GM10266 (cell line): ENCODE measurements around the gene IFNG.

Source experiments
- DNase-seq: peaks from one replicate; pipeline ENCODE4 v3.0.0; 2012; ENCODE audit errors: extremely low spot score
- TF ChIP-seq, protein P1 (sequence below): IDR thresholded peaks from 2 replicates; pipeline ENCODE4 v1.5.1; 2012; ENCODE audit warnings: mild to moderate bottlenecking, low read depth; ENCODE audit not compliant: control insufficient read depth, insufficient read depth; ENCODE audit errors: missing control alignments

IFNG gene

DNA sequence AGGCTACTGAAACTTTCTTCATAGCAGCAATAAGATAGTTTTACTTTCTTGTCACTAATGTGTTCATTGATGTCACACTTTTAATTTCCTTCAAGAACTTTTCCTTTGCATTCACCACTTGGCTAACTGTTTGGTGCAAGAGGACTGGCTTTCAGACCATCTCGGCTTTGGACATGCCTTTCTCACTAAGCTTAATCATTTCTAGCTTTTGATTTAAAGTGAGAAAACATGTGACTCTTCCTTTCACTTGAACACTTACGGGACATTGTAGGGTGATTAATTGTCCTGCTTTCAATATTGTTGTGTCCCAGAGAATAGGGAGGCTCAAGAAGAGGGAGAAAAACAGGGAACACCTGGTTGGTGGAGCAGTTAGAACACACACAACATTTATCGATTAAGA lies 41.9 kb downstream of the IFNG start:
- TF ChIP-seq, protein P1, sequence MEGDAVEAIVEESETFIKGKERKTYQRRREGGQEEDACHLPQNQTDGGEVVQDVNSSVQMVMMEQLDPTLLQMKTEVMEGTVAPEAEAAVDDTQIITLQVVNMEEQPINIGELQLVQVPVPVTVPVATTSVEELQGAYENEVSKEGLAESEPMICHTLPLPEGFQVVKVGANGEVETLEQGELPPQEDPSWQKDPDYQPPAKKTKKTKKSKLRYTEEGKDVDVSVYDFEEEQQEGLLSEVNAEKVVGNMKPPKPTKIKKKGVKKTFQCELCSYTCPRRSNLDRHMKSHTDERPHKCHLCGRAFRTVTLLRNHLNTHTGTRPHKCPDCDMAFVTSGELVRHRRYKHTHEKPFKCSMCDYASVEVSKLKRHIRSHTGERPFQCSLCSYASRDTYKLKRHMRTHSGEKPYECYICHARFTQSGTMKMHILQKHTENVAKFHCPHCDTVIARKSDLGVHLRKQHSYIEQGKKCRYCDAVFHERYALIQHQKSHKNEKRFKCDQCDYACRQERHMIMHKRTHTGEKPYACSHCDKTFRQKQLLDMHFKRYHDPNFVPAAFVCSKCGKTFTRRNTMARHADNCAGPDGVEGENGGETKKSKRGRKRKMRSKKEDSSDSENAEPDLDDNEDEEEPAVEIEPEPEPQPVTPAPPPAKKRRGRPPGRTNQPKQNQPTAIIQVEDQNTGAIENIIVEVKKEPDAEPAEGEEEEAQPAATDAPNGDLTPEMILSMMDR, result no peak

DNA sequence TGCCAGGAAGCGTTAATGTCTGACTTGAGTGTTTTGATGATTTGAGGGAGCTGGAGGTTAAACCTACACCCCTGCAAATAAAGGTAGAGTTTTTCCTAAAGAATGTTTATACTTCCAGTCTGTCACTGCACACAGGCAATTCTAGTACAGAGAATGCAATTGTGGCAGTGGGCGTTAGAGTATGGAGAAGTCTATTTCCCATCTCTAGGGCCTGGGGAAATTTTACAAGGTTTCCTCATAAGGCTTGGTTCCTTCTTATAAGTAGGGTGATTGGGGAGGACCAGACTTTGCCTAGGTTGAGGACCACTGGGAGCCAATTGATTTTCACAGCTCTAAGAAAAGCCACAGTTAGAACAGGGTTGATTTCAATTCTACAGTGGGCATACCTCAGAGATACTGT lies 44.3 kb downstream of the IFNG start:
- DNase-seq, result no peak
- TF ChIP-seq, protein P1, result no peak

More for the DNA sequence above, 41.9 kb downstream of the IFNG start:
- DNase-seq, result no peak

DNA sequence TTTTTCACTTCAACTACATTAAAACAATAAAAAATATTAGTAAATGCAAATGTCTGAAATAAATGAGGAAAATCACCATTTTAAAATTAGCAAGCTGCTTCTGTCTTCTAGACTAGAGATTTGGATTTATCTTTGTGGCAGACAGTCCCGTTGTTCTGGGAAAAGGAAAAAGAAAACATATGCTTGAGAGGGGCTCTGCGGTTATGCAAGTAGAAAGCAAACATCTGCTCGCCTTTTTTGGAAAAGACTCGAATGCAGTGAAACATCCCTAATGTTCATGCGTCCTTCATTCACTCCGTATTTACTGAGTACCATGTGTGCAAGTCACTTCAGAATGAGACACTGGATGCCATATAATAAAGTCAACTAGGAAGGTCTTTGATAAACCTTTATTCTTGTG lies 44.9 kb downstream of the IFNG start:
- TF ChIP-seq, protein P1, result no peak
- no peak for DNase-seq

DNA sequence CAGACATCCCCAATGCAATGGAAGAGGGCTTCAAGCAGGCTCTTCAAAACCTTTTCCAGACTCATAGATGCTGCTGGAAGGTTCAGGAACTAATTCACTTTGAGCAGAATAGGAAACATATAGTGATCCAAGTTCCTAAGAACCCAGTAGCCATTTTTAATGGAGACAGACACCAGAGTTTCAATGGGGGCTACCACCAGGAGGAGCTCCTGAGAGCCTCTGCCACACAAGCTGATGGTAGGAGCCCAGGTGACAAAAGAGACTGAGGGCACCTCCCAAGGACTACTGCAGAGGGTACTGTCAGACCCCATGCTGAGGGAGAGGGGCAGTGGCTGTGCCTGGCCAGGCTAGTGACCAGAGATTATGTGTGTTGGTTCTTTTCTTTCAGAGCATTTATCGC lies 45.9 kb downstream of the IFNG start:
- DNase-seq, result peak; percentile 17
- TF ChIP-seq, protein P1, result peak; percentile 41

DNA sequence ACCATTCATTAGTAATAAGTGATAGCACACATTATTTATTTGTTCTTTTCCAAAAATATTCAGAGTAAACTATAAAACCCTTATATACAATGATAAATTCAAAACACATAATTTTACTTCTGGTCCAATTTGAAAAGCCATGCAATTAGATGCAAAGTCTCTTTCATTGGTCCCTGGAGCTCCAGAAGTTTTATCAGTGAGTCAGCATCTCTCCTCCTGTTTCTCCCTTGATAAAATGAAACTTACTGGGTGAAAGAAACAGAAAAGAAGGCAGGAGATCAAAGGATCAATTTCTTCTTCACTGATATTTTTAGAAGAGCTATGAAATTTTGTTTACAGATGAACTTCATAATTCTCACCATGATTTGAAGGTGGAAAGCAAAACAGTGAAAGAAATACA lies 47.5 kb downstream of the IFNG start:
- no peak for DNase-seq
- TF ChIP-seq, protein P1, result no peak

DNA sequence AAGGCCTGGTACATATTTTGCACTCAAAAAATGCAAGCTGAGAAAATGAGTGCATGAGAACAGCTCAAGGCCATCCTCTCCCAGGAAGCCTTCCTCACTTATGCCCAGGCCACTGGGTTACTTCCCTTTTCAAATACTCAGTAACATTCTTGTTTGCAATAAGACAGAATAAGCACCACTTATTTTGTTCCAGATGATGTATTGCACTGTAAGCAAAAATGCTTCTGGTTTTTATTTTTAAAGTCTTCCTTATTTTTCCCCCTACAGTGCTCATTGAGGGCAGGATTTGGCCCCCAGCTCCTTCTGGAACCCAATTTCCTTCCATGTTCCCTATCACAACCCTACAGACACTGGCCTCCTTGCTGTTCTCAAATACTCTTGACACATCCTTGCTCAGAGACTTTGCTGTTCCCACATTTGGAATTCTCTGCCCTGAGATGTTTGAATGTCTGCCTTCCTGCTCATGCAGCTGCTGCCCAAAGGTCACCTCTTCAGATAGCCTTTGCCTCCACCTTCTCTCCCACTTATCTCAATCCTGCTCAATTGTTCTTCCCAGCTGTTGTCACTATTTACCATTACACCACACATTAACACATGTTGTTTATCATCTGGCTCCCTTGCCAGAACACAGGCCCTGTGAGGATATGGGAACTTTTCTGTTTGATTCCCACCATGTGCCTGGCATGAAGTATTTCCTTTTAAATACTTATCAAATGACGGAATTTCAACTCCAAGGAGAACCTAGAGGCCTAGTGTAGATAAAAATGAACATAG lies 49.9 kb downstream of the IFNG start:
- DNase-seq, result no peak
- TF ChIP-seq, protein P1, result no peak

DNA sequence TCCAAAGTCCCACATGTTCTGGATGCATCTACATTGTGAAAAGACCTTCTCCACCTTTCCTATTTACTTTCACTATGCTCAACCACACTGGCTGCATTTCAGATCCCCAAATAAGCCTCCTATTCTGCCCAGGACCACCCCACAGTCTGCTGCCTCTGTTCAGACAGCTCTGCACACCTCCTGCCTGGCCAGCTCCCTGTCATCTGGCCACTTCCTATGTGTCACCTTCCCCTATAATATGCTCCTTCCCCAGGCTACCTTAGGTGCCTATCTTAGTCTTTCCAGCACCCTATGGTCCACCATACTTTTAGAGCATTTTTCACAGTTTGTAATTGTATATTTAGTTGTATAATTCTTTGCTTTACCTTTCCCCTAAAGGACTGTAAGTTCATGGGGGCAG lies 50.5 kb downstream of the IFNG start:
- no peak for DNase-seq
- TF ChIP-seq, protein P1, result no peak
